ENCODE measurements around the gene KLHL29.

Gene KLHL29

GRCh38 chr2:23475473-23475872, 90.5 kb downstream of the KLHL29 start:
- TF ChIP-seq, protein P1, sequence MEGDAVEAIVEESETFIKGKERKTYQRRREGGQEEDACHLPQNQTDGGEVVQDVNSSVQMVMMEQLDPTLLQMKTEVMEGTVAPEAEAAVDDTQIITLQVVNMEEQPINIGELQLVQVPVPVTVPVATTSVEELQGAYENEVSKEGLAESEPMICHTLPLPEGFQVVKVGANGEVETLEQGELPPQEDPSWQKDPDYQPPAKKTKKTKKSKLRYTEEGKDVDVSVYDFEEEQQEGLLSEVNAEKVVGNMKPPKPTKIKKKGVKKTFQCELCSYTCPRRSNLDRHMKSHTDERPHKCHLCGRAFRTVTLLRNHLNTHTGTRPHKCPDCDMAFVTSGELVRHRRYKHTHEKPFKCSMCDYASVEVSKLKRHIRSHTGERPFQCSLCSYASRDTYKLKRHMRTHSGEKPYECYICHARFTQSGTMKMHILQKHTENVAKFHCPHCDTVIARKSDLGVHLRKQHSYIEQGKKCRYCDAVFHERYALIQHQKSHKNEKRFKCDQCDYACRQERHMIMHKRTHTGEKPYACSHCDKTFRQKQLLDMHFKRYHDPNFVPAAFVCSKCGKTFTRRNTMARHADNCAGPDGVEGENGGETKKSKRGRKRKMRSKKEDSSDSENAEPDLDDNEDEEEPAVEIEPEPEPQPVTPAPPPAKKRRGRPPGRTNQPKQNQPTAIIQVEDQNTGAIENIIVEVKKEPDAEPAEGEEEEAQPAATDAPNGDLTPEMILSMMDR (IDR thresholded peaks at IDR 0.05) = no peak

DNA sequence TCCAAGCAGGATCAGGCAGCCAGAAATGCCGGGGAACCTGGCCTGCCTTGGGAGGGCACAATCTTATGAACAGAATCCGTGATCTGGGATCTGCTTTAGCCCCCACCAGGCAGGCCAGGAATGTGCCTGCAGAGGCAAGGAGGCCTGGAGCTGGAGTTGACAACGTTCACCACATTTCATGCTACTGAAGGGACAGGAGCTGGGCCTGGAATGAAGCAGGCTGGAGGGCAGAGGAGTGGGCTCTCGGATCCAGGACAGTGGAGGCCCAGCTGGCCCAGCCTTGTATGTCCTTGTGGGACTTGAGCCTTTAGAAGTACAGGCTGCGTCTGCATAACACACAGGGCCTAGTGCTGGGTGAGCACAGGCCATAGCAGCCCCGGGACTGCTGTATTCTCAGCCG, 91.8 kb downstream of the KLHL29 start:
- TF ChIP-seq, protein P1 (IDR thresholded peaks at IDR 0.05) = no peak

DNA sequence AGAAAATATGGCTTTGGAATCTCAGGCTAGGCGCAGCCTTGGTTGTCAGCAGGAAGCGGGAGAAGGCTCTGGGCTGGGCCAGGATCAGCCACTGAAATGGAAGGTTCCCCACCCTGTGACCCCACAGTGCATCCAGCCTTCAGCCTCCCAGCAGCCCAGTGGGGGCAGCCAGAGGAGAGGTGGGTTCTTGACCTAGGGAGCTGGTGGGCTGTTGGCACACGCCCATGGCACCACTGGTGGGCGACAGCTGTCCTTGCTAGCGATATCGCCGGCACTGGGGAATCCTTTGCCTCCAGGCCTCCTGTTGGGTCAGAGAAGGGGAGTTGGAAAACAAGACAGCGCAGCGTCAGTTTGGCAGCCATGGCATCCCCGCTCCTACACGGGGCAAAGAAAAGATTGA, 92.4 kb downstream of the KLHL29 start:
- TF ChIP-seq, protein P1 (IDR thresholded peaks at IDR 0.05) = no peak

DNA sequence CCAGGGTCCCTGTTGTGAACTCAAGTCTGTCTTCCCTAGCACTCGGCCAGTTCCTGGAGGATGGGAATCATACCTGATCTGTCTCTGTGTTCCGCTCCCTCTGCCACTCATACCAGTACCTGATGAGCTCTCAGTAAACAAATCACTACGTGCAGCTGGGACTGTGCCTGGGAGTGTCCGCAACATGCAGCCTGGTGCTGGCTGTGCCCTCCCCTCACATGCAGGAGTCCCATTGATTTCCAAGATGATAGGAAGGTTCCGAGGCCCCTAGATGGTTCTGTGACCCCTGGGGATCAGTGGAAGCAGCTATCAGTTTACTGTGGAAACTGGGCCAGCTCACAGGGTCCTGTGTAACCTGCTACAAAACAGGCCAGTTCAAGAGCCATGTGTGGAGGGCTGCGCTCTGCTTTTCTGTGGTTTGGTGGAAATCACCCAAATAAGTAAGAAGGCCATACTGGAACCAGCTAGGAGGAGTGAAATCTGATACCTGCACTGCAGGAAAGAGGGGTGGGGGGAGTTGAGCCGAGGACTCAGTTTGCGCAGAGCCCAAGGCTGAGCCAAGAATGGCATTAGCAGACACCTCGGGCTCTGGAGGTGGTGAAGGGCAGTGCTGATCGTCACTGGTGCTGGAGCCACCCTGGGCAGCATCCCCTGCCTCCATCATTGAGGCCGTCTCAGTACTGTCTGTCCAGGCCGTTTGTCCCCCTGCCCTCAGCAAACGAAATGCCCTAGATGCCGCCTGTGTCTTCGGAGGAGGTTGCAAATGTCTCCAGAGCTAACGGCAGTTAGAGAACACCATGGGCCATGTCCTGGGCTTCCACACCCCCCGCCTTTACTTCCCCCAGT, 93.3 kb downstream of the KLHL29 start:
- TF ChIP-seq, protein P1 (IDR thresholded peaks at IDR 0.05) = no peak

DNA sequence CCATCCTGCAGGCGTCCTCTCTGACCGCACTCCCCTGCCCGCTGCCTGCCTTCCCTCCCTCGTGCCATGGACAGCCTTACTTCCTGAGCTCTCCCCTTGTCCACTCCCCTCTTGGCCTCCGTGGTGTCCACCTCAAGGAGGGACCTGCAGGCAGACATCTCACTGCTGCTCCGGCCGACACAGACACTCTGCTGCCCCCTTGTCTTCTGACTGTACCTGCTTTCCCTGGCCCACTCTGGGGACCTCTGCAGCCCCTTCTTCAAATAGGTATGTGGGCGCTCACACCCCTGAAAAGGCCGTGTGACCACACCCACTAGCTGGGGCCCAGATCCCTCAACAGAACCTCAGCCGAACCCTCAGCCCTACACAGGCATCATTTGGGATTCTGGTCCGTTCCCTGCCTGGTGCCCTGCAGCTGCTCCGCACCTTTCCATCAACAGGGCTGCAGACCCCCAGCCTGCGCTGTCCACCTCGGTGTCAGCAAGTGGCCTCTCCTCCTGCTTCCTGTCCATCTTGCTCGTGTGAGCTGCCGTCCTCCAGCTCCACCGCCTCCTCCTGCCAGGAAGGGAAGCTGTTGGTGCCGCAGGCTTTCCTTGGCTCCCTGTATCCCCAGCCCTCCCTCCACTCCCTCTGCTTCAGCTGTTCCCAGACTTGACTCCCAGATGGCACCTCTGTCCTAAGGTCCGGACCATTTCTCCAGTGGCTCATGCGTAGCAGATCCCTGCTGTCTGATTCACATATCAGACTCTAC, 94.1 kb downstream of the KLHL29 start:
- TF ChIP-seq, protein P1 (IDR thresholded peaks at IDR 0.05) = no peak

DNA sequence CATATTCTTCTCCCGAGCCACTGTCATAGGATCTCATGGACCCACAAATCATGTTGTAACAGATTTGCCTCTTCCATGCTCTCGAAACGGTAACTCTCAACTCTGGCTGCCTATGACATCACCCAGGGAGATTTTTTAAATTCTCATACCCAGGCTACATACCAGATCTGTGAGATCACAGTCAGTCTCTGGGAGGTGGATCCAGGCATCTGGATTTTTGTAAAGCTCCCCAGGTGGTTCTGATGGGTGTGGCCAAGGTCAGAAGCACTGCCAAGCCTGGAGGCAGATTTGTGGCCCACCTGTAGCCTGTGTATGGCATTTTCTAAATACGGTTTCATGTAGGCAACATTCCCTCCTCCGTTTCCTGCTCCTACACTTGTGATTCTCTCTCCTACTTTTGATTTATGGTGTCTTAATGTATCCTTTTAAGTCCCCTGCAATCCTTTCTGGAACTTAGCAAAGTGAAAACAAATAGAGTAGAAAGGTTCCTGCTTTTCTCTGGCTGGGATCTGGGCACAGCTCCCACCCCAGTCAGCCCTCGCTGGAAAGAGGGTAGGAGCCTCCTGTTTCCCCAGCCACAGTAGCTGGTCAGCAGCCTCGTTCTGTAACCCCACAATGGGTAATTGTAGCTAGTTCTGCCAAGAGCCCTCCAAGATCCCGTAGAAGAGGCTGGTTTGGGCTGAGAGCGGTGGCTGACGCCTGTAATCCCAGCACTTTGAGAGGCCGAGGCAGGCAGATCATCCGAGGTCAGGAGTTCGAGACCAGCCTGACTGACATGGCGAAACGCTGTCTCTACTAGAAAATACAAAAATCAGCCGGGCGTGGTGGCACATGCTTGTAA, 96.2 kb downstream of the KLHL29 start:
- TF ChIP-seq, protein P1 (IDR thresholded peaks at IDR 0.05) = no peak

DNA sequence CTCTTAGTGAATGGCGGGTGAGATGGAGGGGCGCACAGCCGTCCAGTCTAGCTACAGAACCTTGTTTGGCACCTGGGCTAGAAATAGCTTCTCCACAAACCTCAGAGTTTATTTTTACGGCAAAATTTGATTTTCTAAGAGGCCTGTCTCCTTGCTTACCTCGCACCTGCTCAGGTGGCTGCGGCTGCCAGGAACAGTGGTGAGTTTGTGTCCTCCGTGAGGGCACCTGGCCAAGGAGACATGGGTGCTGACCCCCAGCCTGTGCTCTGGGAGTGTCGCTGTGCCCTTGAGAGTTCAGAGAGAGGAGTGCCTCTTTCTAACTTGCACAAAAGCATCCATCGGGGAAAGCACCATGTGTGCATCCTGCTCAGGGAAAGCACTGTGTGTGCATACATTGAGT, 97.2 kb downstream of the KLHL29 start:
- TF ChIP-seq, protein P1 (IDR thresholded peaks at IDR 0.05) = no peak

Data from LNCAP (cell line).